MM.1S (cell line): Measurements from ENCODE around the gene CEP63.

ENCODE experiments used
- DNase-seq: peaks from one replicate; pipeline ENCODE4 v3.0.0-alpha.2; 2015
- H2AFZ ChIP-seq: fragments of 300-600 bp; sonication (generic); 2 replicates; pipeline ENCODE4 v1.6.0; 2016; ENCODE audit warnings: antibody characterized with exemption, low read length
- H3F3A ChIP-seq: fragments of 300-600 bp; sonication (generic); 2 replicates; pipeline ENCODE4 v1.6.1; 2016; ENCODE audit warnings: mild to moderate bottlenecking, antibody characterized with exemption, low read length, moderate library complexity, mixed read lengths; ENCODE audit not compliant: insufficient read depth
- H3K27ac ChIP-seq: fragments of 300-600 bp; sonication (generic); 2 replicates; pipeline ENCODE4 v1.5.1; 2016; ENCODE audit warnings: mild to moderate bottlenecking, low read length
- H3K27me3 ChIP-seq: fragments of 300-600 bp; sonication (generic); replicated peaks from 2 replicates; pipeline ENCODE4 v1.6.0; 2016; ENCODE audit warnings: low read length; ENCODE audit not compliant: insufficient read depth
- H3K36me3 ChIP-seq: fragments of 300-600 bp; sonication (generic); replicated peaks from 2 replicates; pipeline ENCODE4 v1.6.1; 2016; ENCODE audit warnings: mild to moderate bottlenecking, low read length, mixed read lengths; ENCODE audit not compliant: insufficient read depth
- H3K4me1 ChIP-seq: fragments of 300-600 bp; sonication (generic); 2 replicates; pipeline ENCODE4 v1.6.1; 2016; ENCODE audit warnings: low read length, mixed read lengths
- H3K4me2 ChIP-seq: fragments of 300-600 bp; sonication (generic); 2 replicates; pipeline ENCODE4 v1.6.0; 2016; ENCODE audit warnings: low read depth, low read length
- H3K4me3 ChIP-seq: fragments of 300-600 bp; sonication (generic); 2 replicates; pipeline ENCODE4 v1.5.1; 2016; ENCODE audit warnings: low read length, mixed read lengths
- H3K79me2 ChIP-seq: fragments of 300-600 bp; sonication (generic); 2 replicates; pipeline ENCODE4 v1.6.1; 2016; ENCODE audit warnings: mixed run types, low read length, mixed read lengths
- H3K9ac ChIP-seq: fragments of 300-600 bp; sonication (generic); 2 replicates; pipeline ENCODE4 v1.6.1; 2016; ENCODE audit warnings: low read length, mixed read lengths
- H3K9me2 ChIP-seq: fragments of 300-600 bp; sonication (generic); replicated peaks from 2 replicates; pipeline ENCODE4 v1.6.1; 2016; ENCODE audit warnings: mild to moderate bottlenecking, low read length, mixed read lengths; ENCODE audit not compliant: insufficient read depth
- H3K9me3 ChIP-seq: fragments of 300-600 bp; sonication (generic); replicated peaks from 2 replicates; pipeline ENCODE4 v1.6.1; 2016; ENCODE audit warnings: mild to moderate bottlenecking, low read length, mixed read lengths; ENCODE audit not compliant: insufficient read depth
- H4K20me1 ChIP-seq: fragments of 300-600 bp; sonication (generic); 2 replicates; pipeline ENCODE4 v1.6.1; 2016; ENCODE audit warnings: mild to moderate bottlenecking, low read length, moderate library complexity, mixed read lengths; ENCODE audit not compliant: insufficient read depth
- CTCF ChIP-seq: fragments of 300-600 bp; sonication (generic); IDR thresholded peaks from 2 replicates; pipeline ENCODE4 v1.5.1; 2016; ENCODE audit warnings: antibody characterized with exemption, low read length, mixed read lengths
- EZH2 ChIP-seq: fragments of 300-600 bp; sonication (generic); optimal IDR thresholded peaks from 2 replicates; pipeline ENCODE3; 2017; ENCODE audit warnings: low read depth, mild to moderate bottlenecking, antibody characterized with exemption, low read length, mixed read lengths
- EZH2phosphoT487 ChIP-seq: fragments of 300-600 bp; sonication (generic); IDR thresholded peaks from 2 replicates; pipeline ENCODE4 v1.6.1; 2018; ENCODE audit warnings: antibody characterized with exemption, low read length

CEP63 gene

GRCh38 chr3:134605556-134605955 is 119.7 kb downstream of the CEP63 start:
- Histone ChIP-seq H3K9me3 (no peaks in the 10 kb centered on the region), H3K4me1 (peaks cover 6% of the 10 kb centered on the region), H3K9ac (no peak overlapping the region), H3K36me3 (no peaks in the 10 kb centered on the region), H3K4me2 (no peak overlapping the region), H2AFZ (no peak overlapping the region), H3K79me2 (no peaks in the 10 kb centered on the region), H3K9me2 (no peaks in the 10 kb centered on the region), H3K4me3 (no peak overlapping the region), H3K27me3 (no peaks in the 10 kb centered on the region), H4K20me1 (no peaks in the 10 kb centered on the region), H3K27ac (no peak overlapping the region), H3F3A (no peaks in the 10 kb centered on the region)
- TF ChIP-seq EZH2phosphoT487 (no peak), EZH2 (no peak), CTCF (no peak)
- no peak for DNase-seq

- DNase-seq = no peak
- Histone ChIP-seq H3K4me1 (peaks cover 6% of the 10 kb centered on the region), H3K9ac (no peak overlapping the region), H3K9me3 (no peaks in the 10 kb centered on the region), H3K9me2 (no peaks in the 10 kb centered on the region), H3K36me3 (no peaks in the 10 kb centered on the region), H3K4me2 (no peak overlapping the region), H3K27ac (no peak overlapping the region), H3K79me2 (no peaks in the 10 kb centered on the region), H2AFZ (no peak overlapping the region), H3K27me3 (no peaks in the 10 kb centered on the region), H3F3A (no peaks in the 10 kb centered on the region), H4K20me1 (no peaks in the 10 kb centered on the region), H3K4me3 (no peak overlapping the region)
- TF ChIP-seq EZH2phosphoT487 = no peak
- TF ChIP-seq EZH2 = no peak
- no peak for TF ChIP-seq CTCF
These were observed 120.5 kb downstream of the CEP63 start for GRCh38 chr3:134606033-134607025.

- no peaks in the 10 kb centered on the region for H4K20me1 ChIP-seq
- no peak for DNase-seq
These were observed 121.5 kb downstream of the CEP63 start for GRCh38 chr3:134607054-134608022.

More at GRCh38 chr3:134607054-134608022, 121.5 kb downstream of the CEP63 start:
- Histone ChIP-seq H3K9me2 (no peaks in the 10 kb centered on the region), H3K79me2 (no peaks in the 10 kb centered on the region), H3K4me2 (no peak overlapping the region), H3K4me3 (no peak overlapping the region), H3K9ac (no peak overlapping the region), H3K27me3 (no peaks in the 10 kb centered on the region), H3K9me3 (no peaks in the 10 kb centered on the region), H3K4me1 (peaks cover 6% of the 10 kb centered on the region), H3K27ac (no peak overlapping the region), H2AFZ (no peak overlapping the region), H3K36me3 (no peaks in the 10 kb centered on the region), H3F3A (no peaks in the 10 kb centered on the region)
- TF ChIP-seq EZH2 (no peak), CTCF (no peak), EZH2phosphoT487 (no peak)
